Coronary artery (tissue), 2 donors: ENCODE data around the gene BRCA2.
A peak's percentile ranks its signal among the peaks of the same experiment; 100 is the strongest.

ENCODE experiments used
- DNase-seq: peaks from one replicate; pipeline ENCODE4 v3.0.0-alpha.2; 2017; ENCODE audit warnings: low spot score
- H3K27ac ChIP-seq, 2 donors: fragments of 200-600 bp; sonication (generic); one replicate each; pipeline ENCODE4 v1.5.1; 2016 to 2019
- H3K4me3 ChIP-seq: fragments of 200-600 bp; sonication (generic); 2 replicates; pipeline ENCODE4 v1.5.1; 2016; ENCODE audit warnings: mild to moderate bottlenecking, moderate library complexity
- CTCF ChIP-seq: fragments of 200-600 bp; sonication (generic); IDR thresholded peaks from one replicate; pipeline ENCODE4 v1.5.1; 2019; ENCODE audit warnings: antibody characterized with exemption

Gene BRCA2

GRCh38 chr13:32310134-32310706, 5.1 kb upstream of the BRCA2 start:
- Histone ChIP-seq H3K4me3 (peak overlapping the region; percentile 49), H3K27ac (peak overlapping the region in 1 of 2 donors; percentile 17)
- peak; percentile 68 for TF ChIP-seq CTCF
- no peak for DNase-seq

- Histone ChIP-seq H3K4me3 (no peak overlapping the region), H3K27ac (no peak overlapping the region)
- no peak for TF ChIP-seq CTCF
- DNase-seq, result no peak
Measured at GRCh38 chr13:32311188-32311897, 4.0 kb upstream of the BRCA2 start.

- peak overlapping the region; percentile 88 for H3K4me3 ChIP-seq
- no peak for DNase-seq
- H3K27ac ChIP-seq, result peak overlapping the region; percentile 94 to 99
- TF ChIP-seq CTCF, result no peak
Measured at GRCh38 chr13:32314271-32315237, 754 bp upstream of the BRCA2 start.

- Histone ChIP-seq H3K27ac (peak overlapping the region; percentile 94 to 99), H3K4me3 (peak overlapping the region; percentile 88)
- TF ChIP-seq CTCF, result no peak
- DNase-seq, result no peak
Measured at GRCh38 chr13:32316028-32316339, 676 bp downstream of the BRCA2 start.

GRCh38 chr13:32316501-32316900, 1.2 kb downstream of the BRCA2 start:
- Histone ChIP-seq H3K27ac (peak overlapping the region in 1 of 2 donors; percentile 94), H3K4me3 (peak overlapping the region; percentile 88)
- no peak for DNase-seq
- no peak for TF ChIP-seq CTCF

GRCh38 chr13:32317716-32318465, 2.6 kb downstream of the BRCA2 start:
- no peak overlapping the region for H3K27ac ChIP-seq
- no peak for TF ChIP-seq CTCF
- DNase-seq, result no peak
- no peak overlapping the region for H3K4me3 ChIP-seq
